ENCODE data around the gene TBC1D21.
A peak's percentile ranks its signal among the peaks of the same experiment; 100 is the strongest.

Gene TBC1D21

GRCh38 chr15:73906346-73907034 is 33.1 kb downstream of the TBC1D21 start:
- H3K27ac ChIP-seq, result no peak overlapping the region
- no peak for TF ChIP-seq CTCF (conservative IDR thresholded peaks at IDR 0.05)

- no peak overlapping the region for H3K27ac ChIP-seq
- TF ChIP-seq CTCF (conservative IDR thresholded peaks at IDR 0.05), result no peak
These were observed 33.7 kb downstream of the TBC1D21 start for GRCh38 chr15:73907035-73907408.

- TF ChIP-seq CTCF (conservative IDR thresholded peaks at IDR 0.05), result peak; percentile 99
- H3K27ac ChIP-seq, result no peak overlapping the region
These were observed 34.9 kb downstream of the TBC1D21 start for GRCh38 chr15:73908030-73908821.

GRCh38 chr15:73908822-73909122 is 35.4 kb downstream of the TBC1D21 start:
- H3K27ac ChIP-seq, result no peak overlapping the region
- no peak for TF ChIP-seq CTCF (conservative IDR thresholded peaks at IDR 0.05)

GRCh38 chr15:73909651-73910050 is 36.3 kb downstream of the TBC1D21 start:
- H3K27ac ChIP-seq, result no peak overlapping the region
- no peak for TF ChIP-seq CTCF (conservative IDR thresholded peaks at IDR 0.05)

GRCh38 chr15:73910522-73911303 is 37.3 kb downstream of the TBC1D21 start:
- TF ChIP-seq CTCF (conservative IDR thresholded peaks at IDR 0.05), result no peak
- H3K27ac ChIP-seq, result no peak overlapping the region

GRCh38 chr15:73912030-73912596 is 38.7 kb downstream of the TBC1D21 start:
- no peak for TF ChIP-seq CTCF (conservative IDR thresholded peaks at IDR 0.05)
- H3K27ac ChIP-seq, result no peak overlapping the region

Data from VCaP (cell line).